HepG2 (cell line): Measurements from ENCODE around the gene CD3D. TPM values are rescaled to one million over a fixed set of nuclear protein-coding genes. Genes with fewer than 3 reads are reported as not detected.

Experiments
- ATAC-seq: fragments of 200-7000 bp; cut with Tn5 transposase; 3 replicates; pipeline ENCODE4 v1.9.1; 2020; ENCODE audit warnings: mild to moderate bottlenecking, moderate library complexity
- BruUV-seq: library from RNA; stranded (reverse); fragments of 400-500 nt; replicated peaks from 2 replicates; lab custom pipeline; 2021; lab: Mats Ljungman, UMichigan
- CTCF ChIA-PET: fragments of 300-600 bp; formaldehyde crosslinking; extraction: SDS; loops from one replicate; lab custom pipeline; 2021; ENCODE audit warnings: low total read pairs, inconsistent platforms, low intra/inter-chr PET ratio; lab: Yijun Ruan, JAX
- POLR2A ChIA-PET: fragments of 350-600 bp; sonication (Branson Sonifier 250); formaldehyde crosslinking; loops from one replicate; lab custom pipeline; 2020; ENCODE audit warnings: antibody characterized with exemption, inconsistent platforms; lab: Yijun Ruan, JAX
- DNase-seq: peaks from one replicate; pipeline ENCODE4 v3.0.0-alpha.2; 2015; ENCODE audit warnings: low spot score
- FAIRE-seq: peaks from 3 replicates; lab custom pipeline; 2011; peaks lifted over from hg19 to GRCh38; lab: Jason Lieb, UNC
- H2AFZ ChIP-seq: one replicate; pipeline ENCODE4 v1.6.1; 2011; ENCODE audit warnings: low read length, inconsistent platforms
- H3K27ac ChIP-seq: fragments of 300-600 bp; 3 replicates; pipeline ENCODE4 v1.8.0; 2011; ENCODE audit warnings: mixed run types, mild to moderate bottlenecking, mixed read lengths, low read length, inconsistent platforms; ENCODE audit not compliant: insufficient read depth; ENCODE audit errors: extremely low read length
- H3K27me3 ChIP-seq, 2 experiments: fragments of 200-600 bp in 1 of 2; 2 replicates in 1 of 2; 3 replicates in 1 of 2; pipeline versions ENCODE4 v1.6.0 to v1.8.0; 2011; ENCODE audit warnings: low read length in 2 of 2, mild to moderate bottlenecking in 2 of 2, moderate library complexity in 2 of 2, inconsistent platforms in 1 of 2; ENCODE audit not compliant: insufficient read depth in 2 of 2, control insufficient read depth in 1 of 2
- H3K36me3 ChIP-seq, 2 experiments: fragments of 200-600 bp in 1 of 2; replicated peaks in 1 of 2; 2 replicates in 1 of 2; 3 replicates in 1 of 2; pipeline versions ENCODE4 v1.5.1 to v1.8.0; 2011; ENCODE audit warnings: low read length in 2 of 2, inconsistent platforms in 1 of 2; ENCODE audit not compliant: insufficient read depth in 2 of 2, control insufficient read depth in 1 of 2
- H3K4me1 ChIP-seq: 2 replicates; pipeline ENCODE4 v1.5.1; 2012; ENCODE audit warnings: low read length, inconsistent platforms; ENCODE audit not compliant: insufficient read depth
- H3K4me2 ChIP-seq: 2 replicates; pipeline ENCODE4 v1.6.0; 2011; ENCODE audit warnings: low read depth, low read length, inconsistent platforms
- H3K4me3 ChIP-seq, 3 experiments: fragments of 200-600 bp in 1 of 3; sonication (generic), shearing (Covaris generic) in 1 of 3; replicated peaks in 1 of 3; 2 replicates each; pipeline ENCODE4 v1.5.1; 2011 to 2016; ENCODE audit warnings: low read length in 3 of 3, inconsistent platforms in 2 of 3, low read depth in 2 of 3, mild to moderate bottlenecking in 2 of 3, control low read depth in 1 of 3, mixed read lengths in 1 of 3; ENCODE audit not compliant: insufficient read depth in 1 of 3
- H3K79me2 ChIP-seq: one replicate; pipeline ENCODE4 v1.6.1; 2011; ENCODE audit warnings: low read length, inconsistent platforms; ENCODE audit not compliant: insufficient read depth
- H3K9ac ChIP-seq: 2 replicates; pipeline ENCODE4 v1.6.0; 2011; ENCODE audit warnings: mild to moderate bottlenecking, low read depth, low read length, inconsistent platforms; ENCODE audit not compliant: insufficient read depth
- H3K9me3 ChIP-seq: 2 replicates; pipeline ENCODE4 v1.5.1; 2012; ENCODE audit warnings: mild to moderate bottlenecking, low read length
- H4K20me1 ChIP-seq: 2 replicates; pipeline ENCODE4 v1.6.0; 2011; ENCODE audit warnings: inconsistent platforms, mild to moderate bottlenecking, low read length, moderate library complexity; ENCODE audit not compliant: insufficient read depth
- ARNTL ChIP-seq: sonication (generic); formaldehyde crosslinking; IDR thresholded peaks from 2 replicates; pipeline ENCODE4 v1.4.0; 2020; ENCODE audit warnings: mild to moderate bottlenecking, missing genetic modification reagents
- GTF2F1 ChIP-seq: fragments of 150-350 bp; IDR thresholded peaks from 2 replicates; pipeline ENCODE4 v1.6.1; 2014; ENCODE audit warnings: low read length
- JUN ChIP-seq: sonication (generic); formaldehyde crosslinking; IDR thresholded peaks from 2 replicates; pipeline ENCODE4 v1.4.0; 2020; ENCODE audit warnings: mild to moderate bottlenecking, missing genetic modification reagents
- MTF1 ChIP-seq: sonication (generic); formaldehyde crosslinking; IDR thresholded peaks from 2 replicates; pipeline ENCODE4 v1.5.0; 2020; ENCODE audit warnings: missing genetic modification reagents
- SAP130 ChIP-seq: IDR thresholded peaks from 2 replicates; pipeline ENCODE4 v1.6.1; 2016; ENCODE audit warnings: low read depth
- SMC3 ChIP-seq: IDR thresholded peaks from 2 replicates; pipeline ENCODE4 v1.6.1; 2011; ENCODE audit warnings: low read length, improper control_type of control experiment
- SNAI1 ChIP-seq: sonication (generic); formaldehyde crosslinking; IDR thresholded peaks from 2 replicates; pipeline ENCODE4 v1.5.0; 2020; ENCODE audit warnings: mild to moderate bottlenecking, missing genetic modification reagents, borderline replicate concordance
- ZNF792 ChIP-seq: IDR thresholded peaks from 2 replicates; pipeline ENCODE4 v1.6.1; 2016
- WGBS: methylation state at CpG from one replicate; pipeline ENCODE4 v1.1.6; 2017; ENCODE audit warnings: low lambda C conversion rate; 5-methylcytosine and 5-hydroxymethylcytosine counted together
- in situ Hi-C: cut with HindIII; loops from 2 replicates; pipeline ENCODE4 v1.10.0; 2017; ENCODE audit warnings: low pct_unique_long_range_greater_than_20kb; ENCODE audit not compliant: extremely low pct_ligation_motif_present
- intact Hi-C: fragments of 100-400 bp; cut with micrococcal nuclease; formaldehyde crosslinking; loops from one replicate; pipeline ENCODE4 v1.10.0; 2022; ENCODE audit not compliant: unreplicated experiment
- polyA plus RNA-seq, 8 experiments: library from polyadenylated mRNA; depleted of rRNA in 3 of 8; stranded (reverse) in 7 of 8; unstranded in 1 of 8; fragments of >200 nt; fragmentation: Illumina TruSeq in 4 of 8; extraction: Trizol in 4 of 8; gene quantifications; 2 replicates each; pipeline versions ENCODE4 v1.2.1 to v1.2.3, GENCODE V29; 2011 to 2016; ENCODE audit warnings: low read depth in 4 of 8, missing spikeins in 1 of 8, mixed read lengths in 1 of 8; ENCODE audit not compliant: insufficient read depth in 1 of 8
- total RNA-seq, 5 experiments: library from RNA; depleted of rRNA; stranded (reverse); fragments of >200 nt; fragmentation: Illumina TruSeq; extraction: Trizol; gene quantifications; 2 replicates each; pipeline ENCODE4 v1.2.3, GENCODE V29; 2016; ENCODE audit warnings: low read depth in 1 of 5
- TF ChIP-seq, protein P1 (sequence below): sonication (generic); formaldehyde crosslinking; IDR thresholded peaks from one replicate; pipeline ENCODE4 v1.5.1; 2020; ENCODE audit warnings: mild to moderate bottlenecking, missing genetic modification reagents; ENCODE audit errors: not compliant biosample characterization
- TF ChIP-seq, protein P2 (sequence below): sonication (generic); formaldehyde crosslinking; IDR thresholded peaks from 2 replicates; pipeline ENCODE4 v1.5.1; 2020; ENCODE audit warnings: mild to moderate bottlenecking, moderate library complexity, missing genetic modification reagents

The CD3D gene
- total and polyA plus RNA-seq, 2 of the 13 experiments (the other 11 are each of a cell fraction or from before 2014, with no cell fraction given), result 0.66 to 6.6 TPM

DNA sequence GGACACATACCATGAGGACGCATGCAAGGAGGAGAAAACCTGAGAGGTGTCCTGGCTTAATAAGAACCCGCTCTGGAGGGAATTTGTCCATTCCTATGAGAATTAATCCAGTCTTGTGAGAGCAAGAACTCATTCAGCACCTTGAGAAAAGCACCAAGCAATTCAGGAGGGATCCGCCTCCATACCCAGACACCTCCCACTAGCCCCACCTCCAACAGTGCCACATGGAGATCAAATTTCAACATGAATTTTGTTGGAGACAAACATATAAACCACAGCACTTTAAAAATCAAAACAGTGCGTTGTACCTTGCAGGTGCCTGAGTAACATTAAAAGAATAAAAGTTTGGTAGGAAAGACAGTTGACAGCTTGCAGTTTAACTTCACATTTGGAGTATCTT is 28.3 kb upstream of the CD3D start:
- no peak for DNase-seq
- POLR2A ChIA-PET, result no interaction called here
- intact Hi-C loops, result no loop called here
- no peaks in the 10 kb centered on the region for H3K9me3 ChIP-seq
- H3K4me1 ChIP-seq, result no peaks in the 10 kb centered on the region
- no peak overlapping the region for H3K4me3 ChIP-seq
- H3K27ac ChIP-seq, result no peak overlapping the region
- BruUV-seq, result no TSS peak
- H2AFZ ChIP-seq, result no peak overlapping the region
- TF ChIP-seq MTF1 (CRISPR knock-in tag), result no peak
- TF ChIP-seq SAP130 (CRISPR knock-in tag), result no peak
- no peak for TF ChIP-seq SMC3
- no peak for TF ChIP-seq JUN
- TF ChIP-seq, protein P1, sequence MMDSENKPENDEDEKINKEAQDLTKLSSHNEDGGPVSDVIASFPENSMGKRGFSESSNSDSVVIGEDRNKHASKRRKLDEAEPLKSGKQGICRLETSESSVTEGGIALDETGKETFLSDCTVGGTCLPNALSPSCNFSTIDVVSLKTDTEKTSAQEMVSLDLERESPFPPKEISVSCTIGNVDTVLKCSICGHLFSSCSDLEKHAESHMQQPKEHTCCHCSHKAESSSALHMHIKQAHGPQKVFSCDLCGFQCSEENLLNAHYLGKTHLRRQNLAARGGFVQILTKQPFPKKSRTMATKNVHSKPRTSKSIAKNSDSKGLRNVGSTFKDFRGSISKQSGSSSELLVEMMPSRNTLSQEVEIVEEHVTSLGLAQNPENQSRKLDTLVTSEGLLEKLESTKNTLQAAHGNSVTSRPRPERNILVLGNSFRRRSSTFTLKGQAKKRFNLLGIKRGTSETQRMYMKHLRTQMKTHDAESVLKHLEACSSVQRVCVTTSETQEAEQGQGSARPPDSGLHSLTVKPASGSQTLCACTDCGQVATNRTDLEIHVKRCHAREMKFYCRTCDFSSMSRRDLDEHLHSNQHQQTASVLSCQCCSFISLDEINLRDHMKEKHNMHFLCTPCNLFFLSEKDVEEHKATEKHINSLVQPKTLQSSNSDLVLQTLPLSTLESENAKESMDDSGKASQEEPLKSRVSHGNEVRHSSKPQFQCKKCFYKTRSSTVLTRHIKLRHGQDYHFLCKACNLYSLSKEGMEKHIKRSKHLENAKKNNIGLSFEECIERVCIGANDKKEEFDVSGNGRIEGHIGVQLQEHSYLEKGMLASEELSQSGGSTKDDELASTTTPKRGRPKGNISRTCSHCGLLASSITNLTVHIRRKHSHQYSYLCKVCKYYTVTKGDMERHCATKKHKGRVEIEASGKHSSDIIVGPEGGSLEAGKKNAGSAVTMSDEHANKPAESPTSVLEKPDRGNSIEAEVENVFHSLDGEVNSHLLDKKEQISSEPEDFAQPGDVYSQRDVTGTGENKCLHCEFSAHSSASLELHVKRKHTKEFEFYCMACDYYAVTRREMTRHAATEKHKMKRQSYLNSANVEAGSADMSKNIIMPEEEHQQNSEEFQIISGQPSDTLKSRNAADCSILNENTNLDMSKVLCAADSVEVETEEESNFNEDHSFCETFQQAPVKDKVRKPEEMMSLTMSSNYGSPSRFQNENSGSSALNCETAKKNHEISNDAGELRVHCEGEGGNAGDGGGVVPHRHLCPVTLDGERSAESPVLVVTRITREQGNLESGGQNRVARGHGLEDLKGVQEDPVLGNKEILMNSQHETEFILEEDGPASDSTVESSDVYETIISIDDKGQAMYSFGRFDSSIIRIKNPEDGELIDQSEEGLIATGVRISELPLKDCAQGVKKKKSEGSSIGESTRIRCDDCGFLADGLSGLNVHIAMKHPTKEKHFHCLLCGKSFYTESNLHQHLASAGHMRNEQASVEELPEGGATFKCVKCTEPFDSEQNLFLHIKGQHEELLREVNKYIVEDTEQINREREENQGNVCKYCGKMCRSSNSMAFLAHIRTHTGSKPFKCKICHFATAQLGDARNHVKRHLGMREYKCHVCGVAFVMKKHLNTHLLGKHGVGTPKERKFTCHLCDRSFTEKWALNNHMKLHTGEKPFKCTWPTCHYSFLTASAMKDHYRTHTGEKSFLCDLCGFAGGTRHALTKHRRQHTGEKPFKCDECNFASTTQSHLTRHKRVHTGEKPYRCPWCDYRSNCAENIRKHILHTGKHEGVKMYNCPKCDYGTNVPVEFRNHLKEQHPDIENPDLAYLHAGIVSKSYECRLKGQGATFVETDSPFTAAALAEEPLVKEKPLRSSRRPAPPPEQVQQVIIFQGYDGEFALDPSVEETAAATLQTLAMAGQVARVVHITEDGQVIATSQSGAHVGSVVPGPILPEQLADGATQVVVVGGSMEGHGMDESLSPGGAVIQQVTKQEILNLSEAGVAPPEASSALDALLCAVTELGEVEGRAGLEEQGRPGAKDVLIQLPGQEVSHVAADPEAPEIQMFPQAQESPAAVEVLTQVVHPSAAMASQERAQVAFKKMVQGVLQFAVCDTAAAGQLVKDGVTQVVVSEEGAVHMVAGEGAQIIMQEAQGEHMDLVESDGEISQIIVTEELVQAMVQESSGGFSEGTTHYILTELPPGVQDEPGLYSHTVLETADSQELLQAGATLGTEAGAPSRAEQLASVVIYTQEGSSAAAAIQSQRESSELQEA (CRISPR knock-in tag), result no peak
- TF ChIP-seq ZNF792, result no peak
- TF ChIP-seq SNAI1 (CRISPR knock-in tag), result no peak
- TF ChIP-seq, protein P2, sequence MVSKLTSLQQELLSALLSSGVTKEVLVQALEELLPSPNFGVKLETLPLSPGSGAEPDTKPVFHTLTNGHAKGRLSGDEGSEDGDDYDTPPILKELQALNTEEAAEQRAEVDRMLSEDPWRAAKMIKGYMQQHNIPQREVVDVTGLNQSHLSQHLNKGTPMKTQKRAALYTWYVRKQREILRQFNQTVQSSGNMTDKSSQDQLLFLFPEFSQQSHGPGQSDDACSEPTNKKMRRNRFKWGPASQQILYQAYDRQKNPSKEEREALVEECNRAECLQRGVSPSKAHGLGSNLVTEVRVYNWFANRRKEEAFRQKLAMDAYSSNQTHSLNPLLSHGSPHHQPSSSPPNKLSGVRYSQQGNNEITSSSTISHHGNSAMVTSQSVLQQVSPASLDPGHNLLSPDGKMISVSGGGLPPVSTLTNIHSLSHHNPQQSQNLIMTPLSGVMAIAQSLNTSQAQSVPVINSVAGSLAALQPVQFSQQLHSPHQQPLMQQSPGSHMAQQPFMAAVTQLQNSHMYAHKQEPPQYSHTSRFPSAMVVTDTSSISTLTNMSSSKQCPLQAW (CRISPR knock-in tag), result no peak
- TF ChIP-seq GTF2F1, result no peak
- no peak for TF ChIP-seq ARNTL
- ATAC-seq, result no peak
- CTCF ChIA-PET, result no interaction called here
- H3K4me2 ChIP-seq, result no peak overlapping the region
- H3K9ac ChIP-seq, result no peak overlapping the region
- in situ Hi-C loops, result no loop called here
- peaks cover 27 to 76% of the 10 kb centered on the region in 2 experiments for H3K36me3 ChIP-seq
- no peaks in the 10 kb centered on the region for H3K27me3 ChIP-seq
- no peak for FAIRE-seq
- 97% methylated on average over 4 of the region's 4 CpGs for WGBS
- H3K79me2 ChIP-seq, result no peaks in the 10 kb centered on the region
- H4K20me1 ChIP-seq, result no peaks in the 10 kb centered on the region
